Measurements from ENCODE around the gene CNTN2.

The CNTN2 gene

GRCh38 chr1:205111354-205111753 lies 68.3 kb downstream of the CNTN2 start:
- DNase-seq (ENCODE audit: extremely low spot score): no peak
- TF ChIP-seq CTCF (IDR thresholded peaks at IDR 0.05; ENCODE audit: control extremely low read depth, extremely low read depth, low read depth, missing control alignments): no peak
- ChIA-PET CTCF (interaction anchor here (0.7 to 4.2 kb wide), 4 partner anchors 9 to 122 kb away, joined by 3 to 24 read pairs (median 5); partner anchors contain the start of gene RBBP5), POLR2A (interaction anchor here (0.6 kb wide), 1 partner anchor 63 kb away, joined by 7 read pairs; no protein-coding TSS in a partner anchor)

DNA sequence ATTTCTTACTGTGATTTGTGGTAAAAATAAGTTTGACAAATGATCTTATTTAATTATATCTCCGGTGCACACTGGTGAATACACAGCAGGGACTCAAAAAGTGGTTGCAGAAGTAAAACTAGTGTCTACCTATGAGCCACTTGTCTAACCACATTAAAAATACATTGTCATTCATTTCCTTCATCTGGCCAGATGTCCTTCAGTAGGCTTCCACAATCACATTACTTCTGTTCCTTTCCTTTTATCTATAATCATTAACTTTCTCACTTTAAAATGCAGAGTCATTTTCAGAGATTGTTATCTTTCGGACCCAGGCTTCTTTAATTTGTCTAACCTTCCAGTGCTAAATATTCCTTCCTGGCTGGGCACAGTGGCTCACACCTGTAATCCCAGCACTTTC lies 75.7 kb downstream of the CNTN2 start:
- TF ChIP-seq CTCF (IDR thresholded peaks at IDR 0.05; ENCODE audit: control extremely low read depth, extremely low read depth, low read depth, missing control alignments): no peak
- DNase-seq (ENCODE audit: extremely low spot score): no peak
- ChIA-PET POLR2A (no interaction called here), CTCF (interaction anchor here (2.0 kb wide), 1 partner anchor 23 kb away, joined by 8 read pairs; no protein-coding TSS in a partner anchor)

DNA sequence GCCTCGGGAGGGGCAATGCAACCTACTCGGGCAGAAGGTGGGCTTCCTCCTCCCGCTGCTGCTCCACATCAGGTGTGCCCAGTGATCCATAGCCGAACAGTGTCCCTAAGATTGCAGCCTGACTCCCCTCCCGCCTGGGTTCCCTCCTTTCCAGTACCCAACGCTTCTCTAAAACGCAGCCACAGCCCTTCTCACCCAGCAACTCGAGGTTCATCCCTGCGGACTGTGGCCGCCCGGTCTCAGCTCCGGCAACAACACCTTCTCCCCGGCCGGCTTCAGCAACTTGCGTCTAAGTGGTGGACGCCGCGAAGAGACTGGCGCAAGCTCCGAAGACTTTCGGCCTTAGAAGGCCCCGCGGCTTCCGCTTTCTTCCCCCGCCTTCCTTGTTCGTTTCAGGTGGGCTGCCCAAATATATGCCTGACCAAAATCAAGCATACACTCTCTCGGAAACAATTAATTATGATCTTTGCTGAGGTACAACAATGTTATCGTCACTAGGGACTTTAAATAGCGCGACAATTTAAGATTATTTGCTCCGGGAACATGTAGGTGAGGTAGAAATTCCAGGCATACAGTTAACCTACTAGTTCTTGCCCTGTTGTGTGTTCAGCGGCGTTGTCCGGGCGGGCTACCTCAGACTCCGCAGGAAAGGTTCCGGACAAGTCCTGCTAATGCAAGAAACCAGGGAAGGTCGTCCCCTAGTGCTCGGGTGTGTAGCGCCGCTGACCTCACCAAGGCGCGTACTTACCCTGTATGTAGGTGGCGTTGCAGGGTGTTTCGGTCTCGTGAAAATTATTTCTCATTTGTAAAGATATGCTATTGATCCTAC lies 78.9 kb downstream of the CNTN2 start, which contains the start of gene RBBP5:
Gene RBBP5, minus strand, starts transcription at position 319 of the 829 bp plus-strand sequence. Its CDS starts 105 bp downstream, at position 214.
- peak; percentile 89 for DNase-seq (ENCODE audit: extremely low spot score)
- ChIA-PET POLR2A (interaction anchor here (0.8 to 0.9 kb wide), 2 partner anchors 8 to 13 kb away, joined by 3 to 4 read pairs; no protein-coding TSS in a partner anchor), CTCF (interaction anchor here (0.7 to 3.1 kb wide), 18 partner anchors 10 to 232 kb away, joined by 3 to 24 read pairs (median 4); no protein-coding TSS in a partner anchor)
- TF ChIP-seq CTCF (IDR thresholded peaks at IDR 0.05; ENCODE audit: control extremely low read depth, extremely low read depth, low read depth, missing control alignments): peak; percentile 83

- CTCF ChIA-PET: interaction anchor here (1.1 to 4.5 kb wide), 10 partner anchors 9 to 232 kb away, joined by 3 to 31 read pairs (median 4); no protein-coding TSS in a partner anchor
- no peak for DNase-seq (ENCODE audit: extremely low spot score)
- POLR2A ChIA-PET: no interaction called here
- no peak for TF ChIP-seq CTCF (IDR thresholded peaks at IDR 0.05; ENCODE audit: control extremely low read depth, extremely low read depth, low read depth, missing control alignments)
Measured at GRCh38 chr1:205122489-205122882, 79.5 kb downstream of the CNTN2 start.

DNA sequence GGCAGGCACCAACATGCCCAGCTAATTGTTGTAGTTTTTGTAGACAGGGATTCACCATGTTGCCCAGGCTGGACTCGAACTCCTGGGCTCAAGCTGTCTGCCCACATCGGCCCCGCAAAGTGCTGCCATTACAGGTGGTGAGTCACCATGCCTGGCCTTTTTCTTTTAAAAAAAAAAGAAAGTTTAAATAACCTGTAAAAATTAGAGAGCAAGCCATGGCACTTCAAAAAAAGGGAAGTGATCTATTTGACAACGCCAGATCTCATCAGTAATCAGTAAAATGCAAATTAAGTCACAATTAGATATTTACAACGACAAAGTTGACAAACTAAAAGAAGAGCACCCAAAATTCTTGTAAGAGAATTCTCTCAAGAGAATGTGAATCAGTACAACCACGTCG lies 81.7 kb downstream of the CNTN2 start:
- CTCF ChIA-PET: interaction anchor here (1.4 to 4.5 kb wide), 5 partner anchors 11 to 149 kb away, joined by 3 to 31 read pairs (median 4); no protein-coding TSS in a partner anchor
- no peak for TF ChIP-seq CTCF (IDR thresholded peaks at IDR 0.05; ENCODE audit: control extremely low read depth, extremely low read depth, low read depth, missing control alignments)
- peak; percentile 33 for DNase-seq (ENCODE audit: extremely low spot score)
- POLR2A ChIA-PET: no interaction called here

- CTCF ChIA-PET: interaction anchor here (2.0 to 4.9 kb wide), 2 partner anchors 14 to 128 kb away, joined by 7 to 33 read pairs; no protein-coding TSS in a partner anchor
- no peak for DNase-seq (ENCODE audit: extremely low spot score)
- POLR2A ChIA-PET: no interaction called here
- no peak for TF ChIP-seq CTCF (IDR thresholded peaks at IDR 0.05; ENCODE audit: control extremely low read depth, extremely low read depth, low read depth, missing control alignments)
Measured at GRCh38 chr1:205127646-205128045, 84.6 kb downstream of the CNTN2 start.

Data from GM10248 (cell line).